ENCODE results near the gene CHPT1. TPM values are rescaled to one million over a fixed set of nuclear protein-coding genes. Genes with fewer than 3 reads are reported as not detected.
A peak's percentile ranks its signal among the peaks of the same experiment; 100 is the strongest.

The CHPT1 gene
- 56.6 TPM for total RNA-seq

DNA sequence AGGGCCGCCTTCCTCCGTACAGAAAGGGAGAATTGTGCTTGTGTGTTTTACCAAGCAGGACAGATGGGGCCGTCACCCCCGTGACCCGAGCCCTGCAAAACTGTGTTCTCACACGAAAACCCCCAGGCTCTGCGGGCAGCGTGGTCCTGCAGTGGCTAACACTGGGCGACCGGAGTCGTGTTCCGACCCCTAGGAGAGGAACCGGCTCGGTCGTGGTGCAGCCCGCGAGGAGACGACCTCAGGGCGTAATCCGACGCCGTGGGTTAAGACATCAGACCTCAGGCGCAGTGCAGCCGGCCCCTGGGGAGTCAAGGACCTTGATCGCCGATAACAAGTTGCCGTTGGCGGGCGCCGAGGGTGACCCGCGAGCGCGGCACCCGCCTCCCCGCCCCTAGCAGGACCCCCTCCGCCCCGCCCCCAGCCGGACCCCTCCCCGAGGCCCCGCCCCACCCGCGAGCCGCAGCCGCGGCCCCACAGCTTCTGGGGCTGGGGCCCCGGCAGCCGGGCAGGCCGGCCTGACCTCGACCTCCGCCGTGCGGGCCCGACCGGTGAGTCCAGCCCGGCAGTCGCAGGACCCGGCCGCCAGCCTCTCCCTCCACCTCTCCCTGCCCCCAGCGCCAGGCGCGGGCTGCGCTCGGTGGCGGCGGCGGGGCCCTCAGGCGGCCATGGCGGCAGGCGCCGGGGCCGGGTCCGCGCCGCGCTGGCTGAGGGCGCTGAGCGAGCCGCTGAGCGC lies at the start of gene CHPT1:
TSS of gene CHPT1 (plus strand) at position 444 of the 733 bp plus-strand sequence. CDS start at position 666, 222 bp downstream.
- Histone ChIP-seq H3K27me3 (no peaks in the 10 kb centered on the region), H3K27ac (peak within 1 kb of the TSS; percentile 77 to 98), H3K4me3 (peak within 1 kb of the TSS; percentile 92 to 99), H3K36me3 (no peaks in the 10 kb centered on the region), H3K4me1 (peaks cover 6 to 18% of the 10 kb centered on the region in 2 donors), H3K9me3 (no peaks in the 10 kb centered on the region)
- intact Hi-C loops (cut with DNase I): loop anchor here (2.0 to 5.0 kb wide), 5 partner anchors 80 to 1430 kb away; partner anchors contain the start of genes ARL1, DEPDC4, DRAM1 and GNPTAB
- TF ChIP-seq, protein P1, sequence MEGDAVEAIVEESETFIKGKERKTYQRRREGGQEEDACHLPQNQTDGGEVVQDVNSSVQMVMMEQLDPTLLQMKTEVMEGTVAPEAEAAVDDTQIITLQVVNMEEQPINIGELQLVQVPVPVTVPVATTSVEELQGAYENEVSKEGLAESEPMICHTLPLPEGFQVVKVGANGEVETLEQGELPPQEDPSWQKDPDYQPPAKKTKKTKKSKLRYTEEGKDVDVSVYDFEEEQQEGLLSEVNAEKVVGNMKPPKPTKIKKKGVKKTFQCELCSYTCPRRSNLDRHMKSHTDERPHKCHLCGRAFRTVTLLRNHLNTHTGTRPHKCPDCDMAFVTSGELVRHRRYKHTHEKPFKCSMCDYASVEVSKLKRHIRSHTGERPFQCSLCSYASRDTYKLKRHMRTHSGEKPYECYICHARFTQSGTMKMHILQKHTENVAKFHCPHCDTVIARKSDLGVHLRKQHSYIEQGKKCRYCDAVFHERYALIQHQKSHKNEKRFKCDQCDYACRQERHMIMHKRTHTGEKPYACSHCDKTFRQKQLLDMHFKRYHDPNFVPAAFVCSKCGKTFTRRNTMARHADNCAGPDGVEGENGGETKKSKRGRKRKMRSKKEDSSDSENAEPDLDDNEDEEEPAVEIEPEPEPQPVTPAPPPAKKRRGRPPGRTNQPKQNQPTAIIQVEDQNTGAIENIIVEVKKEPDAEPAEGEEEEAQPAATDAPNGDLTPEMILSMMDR (IDR thresholded peaks at IDR 0.05): no peak
- peak in 1 of 2 donors; percentile 86 for DNase-seq (ENCODE audit: low spot score in 2 of 2)

- Histone ChIP-seq H3K36me3 (no peaks in the 10 kb centered on the region), H3K27me3 (peaks cover under 1% of the 10 kb centered on the region), H3K9me3 (no peaks in the 10 kb centered on the region), H3K4me3 (no peak overlapping the region), H3K27ac (no peak overlapping the region), H3K4me1 (no peaks in the 10 kb centered on the region)
- TF ChIP-seq, protein P1 (IDR thresholded peaks at IDR 0.05): no peak
- DNase-seq (ENCODE audit: low spot score in 2 of 2): no peak
- intact Hi-C loops (cut with DNase I): no loop called here
Measured at GRCh38 chr12:101647711-101648110, 49.7 kb upstream of the CHPT1 start.

- Histone ChIP-seq H3K9me3 (no peaks in the 10 kb centered on the region), H3K4me3 (no peak overlapping the region), H3K27me3 (no peaks in the 10 kb centered on the region), H3K27ac (no peak overlapping the region), H3K36me3 (no peaks in the 10 kb centered on the region), H3K4me1 (no peaks in the 10 kb centered on the region)
- intact Hi-C loops (cut with DNase I): no loop called here
- TF ChIP-seq, protein P1 (IDR thresholded peaks at IDR 0.05): no peak
- no peak for DNase-seq (ENCODE audit: low spot score in 2 of 2)
Measured at GRCh38 chr12:101648195-101648594, 49.2 kb upstream of the CHPT1 start.

DNA sequence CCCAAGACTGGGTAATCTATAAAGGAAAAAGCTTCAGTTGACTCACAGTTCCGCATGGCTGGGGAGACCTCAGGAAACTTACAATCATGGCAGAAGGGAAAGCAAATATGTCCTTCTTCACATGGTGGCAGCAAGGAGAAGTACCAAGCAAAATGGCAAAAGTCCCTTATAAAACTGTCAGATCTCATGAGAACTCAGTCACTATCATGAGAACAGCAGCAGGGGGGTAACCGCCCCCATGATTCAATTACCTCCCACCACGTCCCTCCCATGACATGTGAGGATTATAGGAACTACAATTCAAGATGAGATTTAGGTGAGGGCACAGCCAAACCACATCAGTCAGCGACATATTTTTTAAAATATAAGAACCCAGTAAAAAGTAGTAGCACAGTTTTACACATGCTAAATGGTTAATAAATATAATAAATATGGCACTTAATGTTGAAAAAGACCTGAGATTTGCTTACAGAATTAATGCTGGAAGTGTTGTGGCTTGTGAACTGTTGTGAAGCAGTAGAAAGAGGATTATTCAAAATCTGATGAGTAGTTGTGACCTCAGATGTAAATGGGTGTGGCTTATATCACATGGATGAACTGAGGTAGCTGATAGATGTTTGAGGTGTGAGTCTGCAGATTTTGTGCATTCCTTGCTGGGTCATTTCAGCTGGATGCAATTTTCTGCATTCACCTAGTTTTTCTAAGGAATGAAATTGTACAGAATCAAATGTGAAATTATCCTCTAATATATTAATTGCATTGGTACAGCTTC lies 46.9 kb upstream of the CHPT1 start:
- no peaks in the 10 kb centered on the region for H3K9me3 ChIP-seq
- no peaks in the 10 kb centered on the region for H3K27me3 ChIP-seq
- DNase-seq (ENCODE audit: low spot score in 2 of 2): no peak
- TF ChIP-seq, protein P1 (IDR thresholded peaks at IDR 0.05): no peak
- intact Hi-C loops (cut with DNase I): no loop called here
- H3K27ac ChIP-seq: no peak overlapping the region
- no peaks in the 10 kb centered on the region for H3K36me3 ChIP-seq
- no peak overlapping the region for H3K4me3 ChIP-seq
- no peaks in the 10 kb centered on the region for H3K4me1 ChIP-seq

DNA sequence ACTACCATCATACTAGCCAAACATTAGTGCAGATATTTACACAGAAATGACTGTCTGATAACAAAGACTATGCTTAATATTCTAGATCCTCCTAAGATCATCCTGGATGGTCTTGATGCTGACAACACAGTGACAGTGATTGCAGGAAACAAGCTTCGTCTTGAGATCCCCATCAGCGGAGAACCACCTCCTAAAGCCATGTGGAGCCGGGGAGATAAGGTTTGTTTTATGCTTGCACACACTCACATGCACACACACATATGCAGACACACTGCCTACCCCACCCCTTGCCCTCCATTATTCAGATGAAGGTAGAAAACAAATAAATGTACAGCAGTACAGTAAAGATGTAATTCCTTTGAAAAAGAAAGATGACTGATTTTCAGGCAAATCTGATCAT lies 44.4 kb upstream of the CHPT1 start:
- TF ChIP-seq, protein P1 (IDR thresholded peaks at IDR 0.05): no peak
- intact Hi-C loops (cut with DNase I): no loop called here
- no peak overlapping the region for H3K27ac ChIP-seq

More for the DNA sequence above, 44.4 kb upstream of the CHPT1 start:
- no peaks in the 10 kb centered on the region for H3K4me1 ChIP-seq
- H3K27me3 ChIP-seq: no peaks in the 10 kb centered on the region
- H3K36me3 ChIP-seq: no peaks in the 10 kb centered on the region
- no peaks in the 10 kb centered on the region for H3K9me3 ChIP-seq
- no peak for DNase-seq (ENCODE audit: low spot score in 2 of 2)
- no peak overlapping the region for H3K4me3 ChIP-seq
